Keratinocyte (primary cell): ENCODE results near the gene SLC26A3. TPM values are rescaled to one million over a fixed set of nuclear protein-coding genes. Genes with fewer than 3 reads are reported as not detected.

Source experiments
- DNase-seq: peaks from one replicate; pipeline ENCODE4 v3.0.0-alpha.2; 2011; ENCODE audit warnings: low read depth, missing footprints, low spot score
- FAIRE-seq: peaks from 2 replicates; lab custom pipeline; 2011; peaks lifted over from hg19 to GRCh38; lab: Jason Lieb, UNC
- H2AFZ ChIP-seq: 2 replicates; pipeline ENCODE4 v1.6.0; 2012; ENCODE audit warnings: low read length, control low read depth, inconsistent platforms; ENCODE audit not compliant: control insufficient read depth
- H3K27ac ChIP-seq: 2 replicates; pipeline ENCODE4 v1.5.1; 2011; ENCODE audit warnings: low read length; ENCODE audit not compliant: control insufficient read depth, insufficient read depth
- H3K27me3 ChIP-seq: 3 replicates; pipeline ENCODE4 v1.6.0; 2011; ENCODE audit warnings: low read length; ENCODE audit not compliant: control insufficient read depth, insufficient read depth; ENCODE audit errors: extremely low read depth
- H3K36me3 ChIP-seq, 2 experiments: 2 replicates in 1 of 2; 3 replicates in 1 of 2; pipeline ENCODE4 v1.5.1; 2011; ENCODE audit warnings: low read length in 2 of 2, mild to moderate bottlenecking in 1 of 2; ENCODE audit not compliant: control insufficient read depth in 2 of 2, insufficient read depth in 2 of 2; ENCODE audit errors: extremely low read depth in 1 of 2
- H3K4me1 ChIP-seq: 3 replicates; pipeline ENCODE4 v1.5.1; 2011; ENCODE audit warnings: low read length; ENCODE audit not compliant: control insufficient read depth, insufficient read depth; ENCODE audit errors: extremely low read depth
- H3K4me2 ChIP-seq: 3 replicates; pipeline ENCODE4 v1.6.0; 2011; ENCODE audit warnings: low read depth, low read length; ENCODE audit not compliant: control insufficient read depth, insufficient read depth; ENCODE audit errors: extremely low read depth
- H3K4me3 ChIP-seq, 3 experiments: fragments of 200-600 bp in 1 of 3; sonication (generic) in 1 of 3; 2 replicates in 2 of 3; 3 replicates in 1 of 3; pipeline ENCODE4 v1.5.1; 2011 to 2016; ENCODE audit warnings: low read length in 3 of 3, mild to moderate bottlenecking in 3 of 3, control low read depth in 2 of 3, inconsistent platforms in 1 of 3, low read depth in 1 of 3, mixed read lengths in 1 of 3, mixed run types in 1 of 3, moderate library complexity in 1 of 3; ENCODE audit not compliant: control insufficient read depth in 2 of 3, insufficient read depth in 2 of 3; ENCODE audit errors: extremely low read depth in 1 of 3
- H3K79me2 ChIP-seq: 2 replicates; pipeline ENCODE4 v1.6.0; 2012; ENCODE audit warnings: low read length; ENCODE audit not compliant: control insufficient read depth, insufficient read depth
- H3K9ac ChIP-seq: 3 replicates; pipeline ENCODE4 v1.6.0; 2011; ENCODE audit warnings: low read length; ENCODE audit not compliant: control insufficient read depth, insufficient read depth; ENCODE audit errors: extremely low read depth
- H3K9me1 ChIP-seq: 3 replicates; pipeline ENCODE4 v1.6.0; 2011; ENCODE audit warnings: low read length; ENCODE audit not compliant: control insufficient read depth, insufficient read depth; ENCODE audit errors: extremely low read depth
- H3K9me3 ChIP-seq: 2 replicates; pipeline ENCODE4 v1.5.1; 2012; ENCODE audit warnings: low read depth, low read length; ENCODE audit not compliant: control insufficient read depth
- H4K20me1 ChIP-seq: 3 replicates; pipeline ENCODE4 v1.6.0; 2011; ENCODE audit warnings: low read length; ENCODE audit not compliant: control insufficient read depth, insufficient read depth; ENCODE audit errors: extremely low read depth
- CTCF ChIP-seq, 3 experiments: IDR thresholded peaks in 1 of 3; conservative IDR thresholded peaks in 1 of 3; optimal IDR thresholded peaks in 1 of 3; 2 replicates in 2 of 3; 3 replicates in 1 of 3; pipeline versions ENCODE3 to v1.5.1; 2011; ENCODE audit warnings: low read length in 3 of 3, mild to moderate bottlenecking in 3 of 3, moderate library complexity in 2 of 3, control low read depth in 1 of 3, inconsistent platforms in 1 of 3; ENCODE audit not compliant: insufficient read depth in 2 of 3; ENCODE audit errors: extremely low read depth in 1 of 3
- EZH2 ChIP-seq: IDR thresholded peaks from one replicate; pipeline ENCODE4 v1.6.1; 2012; ENCODE audit warnings: inconsistent platforms, mild to moderate bottlenecking, low read length, moderate library complexity
- dilution Hi-C: fragments of 300-500 bp; cut with MboI; formaldehyde crosslinking; loops from one replicate; pipeline ENCODE4 v1.7.0; 2020; ENCODE audit warnings: low sequenced_read_pairs; ENCODE audit not compliant: extremely low pct_ligation_motif_present
- polyA plus RNA-seq, 5 experiments: library from polyadenylated mRNA; depleted of rRNA in 3 of 5; stranded (reverse) in 3 of 5; stranded (forward) in 1 of 5; unstranded in 1 of 5; fragments of >200 nt; gene quantifications; 1 replicate in 1 of 5; 2 replicates in 3 of 5; 3 replicates in 1 of 5; pipeline versions ENCODE4 v1.2.1 to v1.2.3, GENCODE V29; 2011 to 2012; ENCODE audit warnings: missing spikeins in 2 of 5, low read depth in 1 of 5, low replicate concordance in 1 of 5

SLC26A3 gene
- polyA plus RNA-seq, 1 donor (not counting 4 experiments of a cell fraction or from before 2014, with no cell fraction given), result not detected

- Histone ChIP-seq H3K27me3 (no peaks in the 10 kb centered on the region), H3K9me1 (no peaks in the 10 kb centered on the region), H3K4me1 (no peaks in the 10 kb centered on the region), H3K9me3 (no peaks in the 10 kb centered on the region), H3K9ac (no peak overlapping the region), H3K79me2 (no peaks in the 10 kb centered on the region), H4K20me1 (no peaks in the 10 kb centered on the region), H3K4me3 (no peak overlapping the region), H3K4me2 (no peak overlapping the region), H3K27ac (no peak overlapping the region), H3K36me3 (peaks cover 11 to 16% of the 10 kb centered on the region in 2 experiments), H2AFZ (no peak overlapping the region)
- DNase-seq, result no peak
- FAIRE-seq, result no peak
- no peak for TF ChIP-seq EZH2
- TF ChIP-seq CTCF (optimal IDR thresholded peaks at IDR 0.05 in 1 of 3, IDR thresholded peaks at IDR 0.05 in 1 of 3, conservative IDR thresholded peaks at IDR 0.05 in 1 of 3; ENCODE audit: extremely low read depth in 1 of 3, insufficient read depth in 2 of 3, low read length in 3 of 3), result no peak
- dilution Hi-C loops, result loop anchor here (25.0 kb wide), 1 partner anchor 104 kb away; no protein-coding TSS in a partner anchor
Measured at GRCh38 chr7:107758667-107759066, 44.4 kb downstream of the SLC26A3 start.

- no peak overlapping the region for H3K9ac ChIP-seq
- H3K4me1 ChIP-seq, result no peaks in the 10 kb centered on the region
- dilution Hi-C loops, result loop anchor here (25.0 kb wide), 1 partner anchor 108 kb away; no protein-coding TSS in a partner anchor
- H3K27ac ChIP-seq, result no peak overlapping the region
- H3K4me3 ChIP-seq, result no peak overlapping the region
- no peaks in the 10 kb centered on the region for H3K9me3 ChIP-seq
- peaks cover 18 to 20% of the 10 kb centered on the region in 2 experiments for H3K36me3 ChIP-seq
- no peaks in the 10 kb centered on the region for H3K27me3 ChIP-seq
- peaks cover 11% of the 10 kb centered on the region for H3K79me2 ChIP-seq
- no peak overlapping the region for H2AFZ ChIP-seq
- H3K9me1 ChIP-seq, result no peaks in the 10 kb centered on the region
- no peak for TF ChIP-seq EZH2
- peak in 1 of 3 experiments; percentile 18 for TF ChIP-seq CTCF (optimal IDR thresholded peaks at IDR 0.05 in 1 of 3, IDR thresholded peaks at IDR 0.05 in 1 of 3, conservative IDR thresholded peaks at IDR 0.05 in 1 of 3; ENCODE audit: extremely low read depth in 1 of 3, insufficient read depth in 2 of 3, low read length in 3 of 3)
- no peaks in the 10 kb centered on the region for H4K20me1 ChIP-seq
- no peak for DNase-seq
- FAIRE-seq, result no peak
- no peak overlapping the region for H3K4me2 ChIP-seq
Measured at GRCh38 chr7:107754642-107755041, 48.4 kb downstream of the SLC26A3 start.
